ENCODE measurements around the gene ERAL1. TPM values are rescaled to one million over a fixed set of nuclear protein-coding genes. Genes with fewer than 3 reads are reported as not detected.

ERAL1 gene
- total and polyA plus RNA-seq, 2 of the 4 experiments (the other 2 are of a cell fraction) = 34.1 to 62.3 TPM

- no peak for TF ChIP-seq CTCF (conservative IDR thresholded peaks at IDR 0.05; ENCODE audit: low read depth, low read length)
Measured at GRCh38 chr17:28864991-28865849, 10.4 kb downstream of the ERAL1 start (continued).
